Stimulated activated CD4-positive, alpha-beta T cell treated with anti-CD3 and anti-CD28 coated beads, Interleukin-2, amount 100 ng/mL, for 48 hours (primary cell): ENCODE data around the gene SSR4.

ENCODE experiments used
- DNase-seq, 2 donors: peaks; one replicate each; pipeline ENCODE4 v3.0.0-alpha.2; 2020

The SSR4 gene

DNA sequence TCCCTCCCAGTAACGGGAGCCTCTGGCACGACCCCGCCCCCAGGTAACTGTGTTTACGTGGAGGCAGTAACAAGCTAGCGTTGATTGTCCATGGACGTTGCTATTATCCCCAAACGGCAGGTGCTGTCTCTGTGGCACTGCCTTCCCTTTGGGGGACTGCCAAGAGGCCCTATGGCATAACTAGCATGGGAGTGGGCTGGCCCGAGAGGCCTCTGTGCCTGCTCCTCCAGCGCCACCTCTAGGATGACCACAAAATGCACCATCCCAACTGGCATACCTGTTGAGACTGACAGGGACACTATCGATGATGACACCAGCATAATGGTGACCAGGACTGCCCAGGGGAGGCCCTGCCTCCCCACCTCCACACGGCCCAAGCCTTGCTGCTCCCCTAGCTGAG lies 12.2 kb upstream of the SSR4 start:
- no peak for DNase-seq

DNA sequence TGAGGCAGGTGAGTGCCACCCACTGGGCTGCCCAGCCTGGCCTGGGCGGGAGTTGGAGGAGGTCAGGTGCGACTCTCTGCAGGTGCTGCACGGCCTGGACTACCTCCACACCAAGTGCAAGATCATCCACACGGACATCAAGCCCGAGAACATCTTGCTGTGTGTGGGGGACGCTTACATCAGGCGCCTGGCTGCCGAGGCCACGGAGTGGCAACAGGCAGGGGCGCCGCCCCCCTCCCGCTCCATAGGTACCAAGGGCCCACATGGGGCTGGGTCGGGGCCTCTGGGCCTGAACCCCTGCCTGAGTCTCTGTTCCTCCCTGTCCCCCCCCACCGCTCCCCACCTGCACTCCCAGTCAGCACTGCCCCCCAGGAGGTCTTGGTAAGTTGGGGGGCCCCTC lies 11.6 kb upstream of the SSR4 start:
- no peak for DNase-seq

DNA sequence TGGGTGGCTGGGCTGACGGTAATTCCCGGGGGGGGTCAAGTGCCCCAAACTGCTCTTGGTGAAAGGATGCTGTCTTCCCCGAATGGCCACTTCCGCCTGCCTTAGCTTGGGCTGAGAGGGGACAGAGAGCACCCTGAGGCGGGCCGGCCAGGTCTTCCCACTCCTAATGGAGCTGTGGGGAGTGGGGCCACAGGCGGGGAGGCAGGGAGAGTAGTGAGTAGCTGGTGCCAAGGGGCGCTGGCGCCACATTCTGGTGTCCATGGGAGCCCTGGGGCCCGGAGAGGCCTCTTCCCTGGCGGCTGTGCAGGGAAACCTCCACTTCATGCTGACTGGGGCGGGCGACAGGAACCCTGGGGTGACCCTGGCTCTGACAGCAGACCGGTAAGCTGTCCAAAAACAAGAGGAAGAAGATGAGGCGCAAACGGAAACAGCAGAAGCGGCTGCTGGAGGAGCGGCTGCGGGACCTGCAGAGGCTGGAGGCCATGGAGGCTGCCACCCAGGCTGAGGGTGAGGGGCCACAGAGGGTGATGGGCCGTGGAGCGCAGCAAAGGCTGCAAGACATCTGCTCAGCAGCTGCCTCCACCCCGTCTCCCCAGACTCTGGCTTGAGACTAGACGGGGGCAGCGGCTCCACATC lies 11.0 kb upstream of the SSR4 start:
- DNase-seq, result no peak

DNA sequence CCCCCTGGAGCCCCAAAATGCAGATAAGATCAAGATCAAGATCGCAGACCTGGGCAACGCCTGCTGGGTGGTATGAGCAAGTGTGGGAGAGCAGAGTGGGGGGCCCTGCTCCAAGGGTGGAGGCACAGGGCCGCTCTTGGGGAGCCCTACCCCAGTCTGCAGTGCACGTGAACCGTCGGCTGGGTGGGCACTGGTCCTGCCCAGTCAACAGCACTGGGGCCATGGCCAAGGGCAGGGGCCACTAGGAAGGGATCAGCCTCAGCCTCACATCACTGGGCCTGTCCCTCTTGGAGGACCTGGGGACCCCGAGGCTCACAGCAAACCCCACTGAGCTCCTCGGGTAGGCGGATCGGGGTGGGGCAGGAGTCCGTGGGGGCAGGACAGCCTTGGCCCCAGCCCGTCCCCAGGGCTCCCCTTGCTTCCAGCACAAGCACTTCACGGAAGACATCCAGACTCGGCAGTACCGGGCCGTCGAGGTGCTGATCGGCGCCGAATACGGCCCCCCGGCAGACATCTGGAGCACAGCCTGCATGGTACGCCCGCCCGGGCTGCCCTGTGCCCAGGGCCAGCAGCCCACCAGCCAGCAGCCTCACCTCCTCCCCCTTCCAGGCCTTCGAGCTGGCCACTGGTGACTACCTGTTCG lies 10.0 kb upstream of the SSR4 start:
- no peak for DNase-seq

DNA sequence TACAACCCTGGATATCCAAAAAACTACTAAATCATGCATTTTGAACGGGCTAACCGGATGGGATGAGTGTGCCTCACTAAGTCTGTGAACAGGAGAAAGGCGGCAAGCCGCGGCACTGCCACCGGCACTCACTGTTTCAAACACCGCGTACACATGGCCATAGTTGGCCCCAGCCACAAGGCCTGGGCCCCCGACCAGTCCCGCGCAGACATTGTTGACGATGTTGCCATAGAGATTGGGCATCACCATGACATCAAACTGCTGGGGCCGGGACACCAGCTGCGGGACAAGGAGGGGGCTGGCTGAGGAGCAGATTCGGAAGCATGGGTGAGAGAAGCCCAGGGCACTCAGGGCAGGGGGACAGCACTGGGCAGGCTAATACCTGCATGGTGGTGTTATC lies 7.8 kb upstream of the SSR4 start:
- no peak for DNase-seq

DNA sequence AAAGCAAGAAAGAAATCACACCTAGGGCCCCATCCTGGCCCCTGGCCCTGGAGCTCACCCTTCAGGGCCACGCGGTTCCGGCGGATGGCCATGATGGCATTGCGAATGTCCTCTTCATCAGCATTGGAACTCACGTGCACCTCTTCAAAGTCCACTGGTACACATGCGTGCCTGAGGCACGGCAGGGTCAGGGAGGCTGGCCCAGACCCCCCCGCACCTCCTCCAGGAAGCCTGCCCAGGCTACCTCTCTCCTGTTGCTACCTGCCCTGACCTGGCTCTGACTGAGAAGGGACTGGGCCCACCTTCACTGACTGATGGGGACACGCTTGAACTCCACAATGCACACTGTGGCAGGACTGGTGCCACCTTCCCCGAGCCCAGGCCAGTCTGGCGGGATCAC lies 4.8 kb upstream of the SSR4 start:
- no peak for DNase-seq

DNA sequence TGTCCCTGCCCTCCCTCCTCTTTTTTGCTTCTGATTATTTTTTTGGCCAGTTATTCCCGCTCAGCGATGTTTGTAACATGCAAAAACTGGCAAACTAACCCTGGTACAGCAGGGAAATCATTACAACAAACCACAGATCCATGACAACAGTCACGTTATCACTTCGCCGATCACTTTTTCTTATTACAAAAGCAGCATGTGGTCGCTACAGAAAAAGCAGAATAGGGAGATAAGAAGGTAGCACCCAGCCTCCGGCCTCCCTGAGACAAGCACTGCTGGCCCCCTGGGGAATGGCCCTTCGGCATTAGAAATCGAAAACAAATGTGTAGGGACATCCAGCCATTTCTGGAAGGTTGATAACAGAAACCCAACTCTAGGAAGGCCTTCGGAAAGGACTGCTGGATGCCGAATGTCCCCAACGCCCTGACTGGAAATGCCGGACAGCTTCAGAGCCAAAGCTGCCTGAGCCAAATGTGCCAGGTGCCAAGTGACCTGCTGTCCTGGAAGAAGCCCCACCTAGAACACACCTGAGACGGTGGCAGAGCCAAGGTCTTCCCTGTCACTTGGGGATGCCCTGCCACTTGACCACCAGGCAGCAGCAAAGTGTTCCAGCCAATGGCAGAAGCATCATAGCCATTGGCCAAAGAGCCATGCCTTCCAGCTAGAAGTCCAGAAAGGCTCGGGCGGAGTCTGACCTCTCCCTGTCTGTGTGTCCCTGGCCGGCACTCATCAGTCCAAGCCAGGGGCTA lies 3.2 kb upstream of the SSR4 start:
- DNase-seq, result no peak

DNA sequence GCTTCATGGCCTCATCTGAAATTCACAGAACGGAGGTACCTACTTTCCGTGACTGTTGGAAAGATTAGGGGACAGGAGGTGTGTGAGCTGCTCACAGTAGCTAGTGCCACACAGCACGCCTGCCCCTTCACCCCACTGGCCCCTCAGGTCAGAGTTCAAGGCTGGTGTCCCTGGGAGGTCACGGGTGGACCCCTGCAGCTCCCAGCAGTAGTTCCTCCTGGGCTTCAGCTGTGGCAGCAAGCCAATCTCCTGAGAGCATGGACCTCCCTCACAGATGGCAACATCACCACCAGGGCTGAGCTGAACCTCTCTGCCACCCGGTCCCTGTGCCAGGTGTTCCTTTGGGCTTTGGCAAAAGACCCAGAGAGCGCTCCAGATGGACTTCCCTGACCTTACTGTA lies 2.1 kb upstream of the SSR4 start:
- DNase-seq, result no peak

DNA sequence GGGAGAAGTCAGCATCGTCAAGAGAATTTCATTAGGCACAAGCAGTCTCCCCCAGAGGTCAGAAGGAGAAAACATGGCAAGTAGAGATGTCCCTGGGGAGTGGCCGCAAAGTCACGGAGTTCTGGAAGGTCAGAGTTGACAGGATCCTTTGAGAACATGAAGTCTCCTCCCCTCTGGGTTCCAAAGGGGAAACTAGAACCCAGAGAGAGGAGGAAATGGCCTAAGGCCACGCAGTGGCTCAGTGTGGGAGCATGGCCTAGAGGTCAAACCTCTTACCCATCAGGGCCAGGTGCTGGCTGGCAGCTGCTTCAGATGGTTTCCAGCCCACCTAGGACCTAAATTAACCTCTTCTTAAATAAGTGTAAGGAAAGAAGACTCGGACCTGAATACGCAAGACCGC lies 1.2 kb upstream of the SSR4 start:
- no peak for DNase-seq

DNA sequence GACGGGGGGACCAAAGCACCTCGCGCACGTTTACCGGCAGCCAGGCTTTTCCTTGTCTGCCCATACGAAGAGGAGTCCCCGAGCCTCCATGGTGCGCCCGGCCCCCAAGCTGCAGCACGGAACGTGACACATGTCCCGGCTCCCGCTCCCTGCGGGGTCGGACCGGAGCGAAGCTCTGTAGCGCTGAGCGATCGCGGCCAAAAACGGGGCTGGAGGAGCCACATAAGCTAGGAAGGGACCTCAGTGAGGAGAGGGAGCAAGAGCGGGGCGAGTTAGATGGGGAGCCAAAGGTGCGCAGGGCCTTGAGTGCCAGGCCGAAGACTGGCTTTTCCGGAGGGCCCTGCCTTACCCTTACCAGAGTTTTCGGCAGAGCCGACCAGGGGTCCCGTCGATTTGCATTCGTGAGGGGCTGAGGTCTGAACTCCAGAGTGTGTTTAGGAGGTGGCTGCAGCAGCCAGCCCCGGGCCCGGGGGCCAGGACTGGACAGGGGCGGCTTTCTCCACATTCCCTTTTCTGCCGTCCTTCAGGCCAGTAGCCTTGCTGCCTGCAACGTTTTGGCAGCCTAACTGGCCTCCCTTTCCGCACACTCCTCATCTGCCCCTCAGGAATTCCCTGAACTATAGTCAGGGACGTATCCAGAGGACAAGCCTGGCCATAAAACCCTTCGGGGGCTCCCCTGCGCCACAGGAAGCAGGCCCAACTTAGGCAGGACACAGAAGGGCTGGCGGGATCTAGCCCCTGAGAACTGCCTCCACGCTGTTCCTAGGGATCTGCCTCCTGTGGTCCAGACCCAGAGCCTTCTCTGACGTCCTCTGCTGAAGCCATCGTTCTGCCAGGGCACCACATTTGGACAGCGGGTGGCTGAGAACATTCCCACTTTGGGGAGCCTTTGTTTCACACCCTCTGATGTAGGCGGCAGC lies 689 bp downstream of the SSR4 start:
- DNase-seq, result peak in 1 of 2 donors; percentile 9

DNA sequence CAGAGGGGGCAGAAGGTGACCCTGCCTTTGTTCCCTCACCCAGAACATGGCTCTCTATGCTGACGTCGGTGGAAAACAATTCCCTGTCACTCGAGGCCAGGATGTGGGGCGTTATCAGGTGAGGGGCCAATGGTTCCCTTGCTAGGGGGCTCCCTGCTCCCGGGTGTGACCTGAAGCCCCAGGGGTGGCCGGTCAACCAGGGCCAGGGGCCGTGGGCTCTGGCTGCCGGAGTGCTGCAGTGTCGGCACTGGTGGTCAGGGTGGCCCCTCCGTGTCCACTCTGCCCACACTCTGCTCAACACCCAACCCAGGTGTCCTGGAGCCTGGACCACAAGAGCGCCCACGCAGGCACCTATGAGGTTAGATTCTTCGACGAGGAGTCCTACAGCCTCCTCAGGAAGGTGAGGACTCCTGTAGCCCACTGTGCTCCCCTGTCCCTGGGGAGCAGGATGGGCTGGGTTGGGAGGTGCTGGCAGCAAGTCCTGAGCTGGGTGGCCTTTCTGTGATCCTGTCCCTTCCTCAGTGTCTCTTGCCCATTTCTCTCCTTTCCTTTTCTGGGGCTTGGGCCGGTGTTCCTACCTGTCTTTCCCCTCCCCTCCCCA lies 3.0 kb downstream of the SSR4 start:
- DNase-seq, result no peak

DNA sequence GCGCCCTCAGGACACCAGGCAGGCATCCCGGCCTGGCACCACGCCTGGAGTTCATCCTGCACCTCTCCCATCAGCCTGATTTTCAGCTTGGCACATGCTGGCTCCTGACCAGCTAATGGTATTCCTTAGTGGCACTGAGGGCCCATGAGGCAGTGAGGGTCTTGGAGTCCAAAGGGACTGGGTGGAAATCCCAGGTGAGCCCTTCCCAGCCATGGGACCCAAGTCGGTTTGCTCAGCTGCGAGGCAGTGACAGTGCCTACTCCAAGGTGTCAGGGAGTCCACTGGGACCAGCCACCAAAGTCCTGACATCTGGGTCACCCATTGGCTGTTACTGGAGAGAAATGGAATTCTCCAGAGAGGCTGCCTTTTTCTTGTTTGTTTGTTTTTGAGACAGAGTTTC lies 4.9 kb downstream of the SSR4 start:
- no peak for DNase-seq

DNA sequence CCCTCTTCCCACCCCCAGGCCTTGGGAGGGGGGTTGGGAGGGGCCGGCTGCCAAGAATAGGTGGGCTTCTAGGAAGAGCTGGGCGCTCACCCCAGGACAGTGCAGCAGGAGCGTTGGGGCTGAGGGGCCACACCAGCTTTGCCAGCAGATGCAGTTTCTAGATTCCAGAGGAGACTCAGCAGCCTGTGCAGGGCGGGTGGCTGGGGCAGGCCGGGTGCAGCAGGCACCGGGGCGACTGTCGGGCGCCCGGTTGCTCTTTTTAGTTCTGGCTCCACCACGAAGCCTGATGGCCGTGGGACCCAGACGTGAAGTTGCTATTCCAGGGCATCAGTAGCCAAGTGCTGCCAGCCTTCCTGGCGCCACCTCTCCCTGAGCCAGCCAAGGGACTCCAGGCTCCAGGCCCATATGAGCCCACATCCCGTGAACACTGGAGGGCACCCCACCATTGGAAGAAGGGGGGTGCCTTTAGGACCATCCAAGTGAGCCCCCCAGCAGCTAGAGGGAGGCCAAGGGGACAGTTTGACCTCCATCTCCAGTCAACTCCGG lies 5.8 kb downstream of the SSR4 start:
- DNase-seq, result no peak

DNA sequence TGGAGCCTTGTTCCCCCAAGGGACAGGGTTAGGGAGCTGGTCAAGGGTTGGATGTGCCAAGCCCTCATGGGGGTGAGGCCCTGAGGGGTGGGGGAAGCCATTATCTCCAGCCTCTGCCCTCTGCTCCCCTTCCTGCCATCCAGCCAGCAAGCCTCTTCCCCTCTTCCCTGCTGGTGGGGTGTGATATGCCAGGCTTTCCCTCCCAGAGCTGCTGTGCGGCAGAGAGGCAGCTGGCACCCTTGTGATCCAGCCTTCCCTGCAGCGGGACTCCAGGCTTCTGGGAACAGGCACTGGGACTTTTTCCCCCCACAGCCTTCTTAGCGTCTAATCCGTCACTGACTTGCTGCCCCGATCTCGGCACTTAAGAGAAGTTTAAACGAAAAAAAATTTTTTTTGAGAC lies 6.3 kb downstream of the SSR4 start:
- no peak for DNase-seq

DNA sequence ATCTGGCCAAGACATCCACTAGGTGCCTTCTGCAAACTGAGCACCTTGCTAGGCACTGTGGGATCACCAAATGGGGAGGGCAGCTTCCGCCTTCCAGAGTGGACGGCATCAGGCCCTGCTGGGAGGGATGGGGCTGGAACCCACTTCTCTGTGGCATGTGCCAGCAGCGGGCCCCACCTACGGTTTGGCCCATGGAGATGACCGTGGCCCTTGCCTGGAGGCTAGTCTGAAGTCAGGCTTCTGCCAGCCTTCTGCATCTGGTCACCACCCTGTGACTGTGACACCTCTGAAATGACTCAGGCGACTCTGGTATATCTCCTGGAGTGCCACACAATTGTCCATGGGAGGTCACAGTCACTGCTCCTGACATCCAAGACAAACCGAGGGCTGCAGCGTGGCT lies 7.2 kb downstream of the SSR4 start:
- DNase-seq, result no peak

DNA sequence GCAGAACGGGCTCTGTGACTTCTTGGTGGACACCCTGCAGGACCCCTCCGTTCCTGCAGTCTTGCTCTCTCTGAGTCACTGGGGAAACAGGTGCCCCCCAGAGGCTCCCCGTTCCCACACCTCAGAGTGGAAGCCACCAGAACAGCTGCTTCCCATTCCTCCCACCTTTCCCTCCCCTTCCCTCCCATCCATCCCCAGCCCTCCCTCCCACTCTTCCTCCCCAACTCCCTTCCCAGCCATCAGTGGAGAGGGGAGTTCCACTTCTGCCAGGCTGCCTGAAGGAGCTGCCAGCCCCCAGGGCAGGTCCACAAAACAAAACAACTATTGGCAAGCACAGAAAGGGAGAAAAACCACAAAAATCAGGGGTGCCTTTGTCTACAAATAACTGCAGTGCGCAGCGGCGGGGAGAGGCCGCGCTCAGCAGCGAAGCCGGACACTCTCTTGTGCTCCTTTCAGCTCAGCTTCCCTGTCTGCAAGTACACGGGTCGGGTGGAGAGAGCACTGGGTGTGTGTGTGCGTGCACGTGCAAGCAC lies 8.1 kb downstream of the SSR4 start:
- no peak for DNase-seq

DNA sequence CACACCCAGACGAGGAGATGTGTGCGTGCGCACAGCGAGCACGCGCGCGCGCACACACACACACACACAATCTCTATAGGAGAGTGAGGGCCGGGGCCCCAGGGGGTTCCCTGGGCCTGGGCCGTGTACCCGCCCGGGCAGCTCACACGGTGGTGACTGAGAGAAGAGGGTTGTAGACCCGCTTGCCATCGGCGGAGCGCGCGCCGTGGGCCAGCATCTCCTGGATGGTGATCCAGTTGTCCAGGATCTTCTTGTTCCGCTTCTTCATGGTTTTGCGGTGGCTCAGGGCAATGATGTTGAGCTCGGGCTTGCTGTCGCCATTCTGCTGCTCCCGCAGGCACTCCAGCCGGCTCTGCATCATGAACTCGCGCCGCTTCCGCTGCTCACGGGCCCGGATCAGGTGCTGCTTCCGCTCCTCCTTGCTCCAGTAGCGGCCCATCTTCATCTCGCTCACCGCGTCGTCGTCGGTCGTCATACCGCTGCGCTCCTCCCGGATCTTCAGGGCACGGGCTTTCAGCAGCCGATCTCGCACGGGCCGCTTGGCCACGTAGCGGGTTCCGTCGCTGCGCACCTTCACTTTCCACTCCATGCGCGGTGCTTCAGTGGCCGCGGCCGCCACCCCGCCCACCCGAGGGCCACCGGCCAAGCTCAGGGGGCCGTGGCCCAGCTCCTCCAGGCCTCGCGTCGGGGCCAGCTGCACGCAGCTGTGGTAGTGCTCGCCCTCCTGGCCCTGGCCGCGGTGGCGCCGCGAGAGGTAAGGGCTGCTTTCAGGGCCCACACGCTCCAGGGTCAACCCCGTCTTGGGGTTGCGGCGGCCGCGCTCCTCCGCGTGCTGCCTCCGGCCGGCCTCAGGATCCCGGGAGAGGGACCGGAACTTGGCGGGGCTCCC lies 9.0 kb downstream of the SSR4 start:
- DNase-seq, result no peak

DNA sequence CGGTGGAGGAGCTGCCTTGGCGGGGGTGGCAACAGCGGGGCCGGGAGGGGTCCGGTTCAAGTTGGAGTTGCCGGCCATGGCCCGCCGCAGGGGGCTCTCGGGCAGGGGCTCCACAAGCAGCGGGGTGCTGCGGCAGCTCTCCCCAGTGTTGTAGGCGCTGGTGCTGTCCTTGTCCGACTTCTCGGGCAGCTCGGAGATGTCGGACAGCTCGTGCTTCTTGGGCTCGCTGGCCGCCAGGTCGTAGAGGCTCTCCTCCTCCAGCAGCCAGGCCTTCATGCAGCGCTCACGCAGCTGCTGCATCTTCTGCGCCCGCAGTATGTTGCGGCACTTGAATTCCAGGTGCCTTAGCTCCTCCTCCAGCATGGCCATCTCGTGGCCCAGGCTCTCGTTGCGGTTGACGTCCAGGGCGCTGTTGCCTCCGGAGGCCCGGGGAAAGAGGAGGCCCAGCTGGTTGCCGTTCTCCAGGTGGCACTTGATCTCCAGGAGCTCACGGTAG lies 9.7 kb downstream of the SSR4 start:
- DNase-seq, result no peak

DNA sequence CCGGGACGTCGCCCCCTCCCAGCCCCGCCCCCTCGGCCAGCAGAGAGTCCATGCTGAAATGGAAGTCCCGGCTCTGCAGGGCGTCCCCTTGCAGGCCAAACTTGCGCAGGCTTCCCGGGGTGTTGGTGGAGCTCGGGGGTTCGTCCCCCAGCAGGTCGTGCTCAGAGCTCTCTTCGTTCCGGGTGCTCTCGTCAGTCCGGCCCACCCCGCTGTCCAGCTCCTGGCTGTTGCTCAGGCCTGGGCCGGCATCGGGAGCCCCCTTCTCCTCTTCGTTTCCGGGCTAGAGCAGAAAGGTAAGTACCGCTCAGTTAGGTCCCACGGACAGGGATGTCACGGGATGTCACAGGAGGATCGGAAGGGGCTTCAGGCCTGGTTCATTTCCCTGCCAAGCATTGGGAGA lies 10.2 kb downstream of the SSR4 start:
- DNase-seq, result no peak

DNA sequence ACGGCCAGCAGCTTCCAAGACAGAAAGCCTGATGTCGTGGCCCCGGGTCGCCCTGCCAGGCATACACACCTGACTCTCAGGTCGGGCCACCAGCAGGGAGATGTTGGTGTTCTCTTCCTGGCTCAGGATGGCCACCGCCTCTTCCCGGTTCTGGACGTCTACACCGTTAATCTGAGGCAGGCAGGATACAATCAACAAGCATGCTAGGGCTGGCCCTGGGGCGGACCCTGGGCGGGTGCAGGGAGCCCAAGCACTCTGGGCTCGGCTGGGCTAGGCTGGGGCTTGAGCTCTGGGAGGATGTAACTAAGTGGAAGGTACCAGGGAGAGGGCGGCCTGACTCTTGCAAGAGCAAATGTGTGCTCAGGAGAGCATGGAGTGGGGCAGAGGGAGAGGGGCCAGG lies 11.0 kb downstream of the SSR4 start:
- no peak for DNase-seq

DNA sequence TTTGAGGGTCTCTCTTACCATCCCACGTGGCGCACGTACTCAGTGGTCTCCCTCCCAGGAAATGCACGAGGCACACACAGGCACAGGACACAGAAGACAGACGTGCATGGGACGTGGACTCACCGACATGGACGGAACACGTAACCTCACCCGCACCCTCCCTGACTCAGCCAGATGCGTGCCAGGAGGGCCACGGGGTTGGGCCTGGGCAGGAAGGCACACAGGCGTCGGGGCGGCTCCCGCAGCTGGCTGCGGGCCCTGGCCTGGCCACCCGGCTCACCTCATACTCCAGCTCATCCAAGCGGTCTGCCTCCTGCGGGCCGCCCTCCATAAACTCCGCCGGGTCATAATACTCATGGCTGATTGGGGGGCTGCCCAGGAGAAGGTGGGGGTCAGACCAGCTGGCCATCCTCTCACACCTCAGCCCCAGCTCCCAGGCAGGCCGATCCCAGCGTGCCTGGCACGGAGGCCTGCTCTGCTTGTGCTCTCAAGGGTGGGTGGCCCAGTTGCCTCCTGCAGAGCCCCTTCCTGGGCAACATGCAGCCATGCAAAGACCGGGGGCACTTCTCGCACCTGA lies 12.6 kb downstream of the SSR4 start:
- no peak for DNase-seq
